ENCODE data around the gene MRPL55. TPM values are rescaled to one million over a fixed set of nuclear protein-coding genes. Genes with fewer than 3 reads are reported as not detected.

Gene MRPL55
- 92.9 and 97.9 TPM in 2 replicates for total RNA-seq (2016; rRNA removed; fragmentation: Illumina TruSeq; extraction: Trizol)
- 49.0 and 60.3 TPM in 2 replicates for total RNA-seq (2016; cell fraction: cytosol; rRNA removed; fragmentation: Illumina TruSeq; extraction: Trizol; ENCODE audit: low read depth)
- 86.6 and 104 TPM in 2 replicates for total RNA-seq (2016; cell fraction: insoluble cytoplasmic fraction; rRNA removed; fragmentation: Illumina TruSeq; extraction: Trizol)
- 54.0 and 72.4 TPM in 2 replicates for total RNA-seq (2016; cell fraction: membrane; rRNA removed; fragmentation: Illumina TruSeq; extraction: Trizol)
- total RNA-seq (2016; cell fraction: nucleus; rRNA removed; fragmentation: Illumina TruSeq; extraction: Trizol), result 52.4 and 56.0 TPM in 2 replicates
- 58.6 and 74.8 TPM in 2 replicates for polyA plus RNA-seq (2011; rRNA removed)
- 43.3 and 107 TPM in 2 replicates for polyA plus RNA-seq (2011; cell fraction: cytosol; rRNA removed)
- polyA plus RNA-seq (2011; cell fraction: nucleus; rRNA removed), result 195 and 229 TPM in 2 replicates
- 31.6 and 40.6 TPM in 2 replicates for polyA plus RNA-seq (2012)
- polyA plus RNA-seq (2016; cell fraction: cytosol; fragmentation: Illumina TruSeq; extraction: Trizol; ENCODE audit: low read depth), result 37.6 and 50.2 TPM in 2 replicates
- polyA plus RNA-seq (2016; cell fraction: insoluble cytoplasmic fraction; fragmentation: Illumina TruSeq; extraction: Trizol; ENCODE audit: low read depth), result 96.5 and 99.2 TPM in 2 replicates
- 41.3 and 57.8 TPM in 2 replicates for polyA plus RNA-seq (2016; cell fraction: membrane; fragmentation: Illumina TruSeq; extraction: Trizol; ENCODE audit: low read depth)
- polyA plus RNA-seq (2016; cell fraction: nucleus; fragmentation: Illumina TruSeq; extraction: Trizol; ENCODE audit: insufficient read depth, low read depth), result 81.1 and 106 TPM in 2 replicates
- polyA minus RNA-seq (2011; rRNA and poly(A)+ RNA removed; ENCODE audit: low replicate concordance), result 52.6 and 85.2 TPM in 2 replicates
- polyA minus RNA-seq (2011; cell fraction: cytosol; rRNA and poly(A)+ RNA removed), result 25.1 and 31.5 TPM in 2 replicates
- polyA minus RNA-seq (2011; cell fraction: nucleus; rRNA and poly(A)+ RNA removed), result 29.2 and 32.2 TPM in 2 replicates
- Bru-seq, nascent RNA, result percentile 72 among the genes with signal in this experiment
- percentile 77 among the genes with signal in this experiment for BruChase-seq, experiment 1, labeled RNA remaining after a 6-hour chase
- percentile 71 among the genes with signal in this experiment for BruChase-seq, experiment 2, labeled RNA remaining after a 2-hour chase
- long read RNA-seq, experiment 1, transcript MRPL55-204 (4 exons, 661 nt), result minor isoform, 16 of 91 reads
- long read RNA-seq, experiment 1, transcript MRPL55-203 (5 exons, 744 nt), result major isoform, 29 of 91 reads
- long read RNA-seq, experiment 1, transcript MRPL55-217 (4 exons, 565 nt), result minor isoform, 7 of 91 reads
- long read RNA-seq, experiment 1, partial matches to known transcripts, result 1 of 91 reads
- long read RNA-seq, experiment 1, other reads (novel, unspliced or antisense), result 27 of 91 reads
- long read RNA-seq, experiment 2, transcript MRPL55-204 (4 exons, 661 nt), result minor isoform, 15 of 86 reads
- long read RNA-seq, experiment 2, transcript MRPL55-203 (5 exons, 744 nt), result major isoform, 24 of 86 reads
- long read RNA-seq, experiment 2, transcript MRPL55-201 (5 exons, 632 nt), result minor isoform, 5 of 86 reads
- long read RNA-seq, experiment 2, partial matches to known transcripts, result 0 of 86 reads
- long read RNA-seq, experiment 2, other reads (novel, unspliced or antisense), result 32 of 86 reads

- in situ Hi-C loops (cut with HindIII; ENCODE audit: extremely low pct_ligation_motif_present, low pct_unique_long_range_greater_than_20kb), result no loop called here
- H3K27me3 ChIP-seq (ENCODE audit: control insufficient read depth in 1 of 2, insufficient read depth in 2 of 2, low read length in 2 of 2), result no peaks in the 10 kb centered on the region; a peak in 1 of 5 replicates
- POLR2A ChIA-PET, result interaction anchor here (0.7 to 2.1 kb wide), 11 partner anchors 8 to 1704 kb away, joined by 3 to 38 read pairs (median 4); partner anchors contain the start of genes ARF1 and IBA57
- H3K4me2 ChIP-seq (ENCODE audit: low read depth, low read length), result peak within 1 kb of the TSS; percentile 93
- FAIRE-seq (peak; percentile 79), DNase-seq (ENCODE audit: low spot score) (peak; percentile 92), ATAC-seq (peak; percentile 80)
- WGBS (ENCODE audit: low lambda C conversion rate), result 1% methylated on average over 57 of the region's 66 CpGs
- no peaks in the 10 kb centered on the region for H4K20me1 ChIP-seq (ENCODE audit: insufficient read depth, low read length)
- H3K9ac ChIP-seq (ENCODE audit: insufficient read depth, low read depth, low read length), result peak within 1 kb of the TSS; percentile 97
- peaks cover 2 to 7% of the 10 kb centered on the region in 2 experiments; a peak in 2 of 5 replicates for H3K36me3 ChIP-seq (replicated peaks in 1 of 2; ENCODE audit: control insufficient read depth in 1 of 2, insufficient read depth in 2 of 2, low read length in 2 of 2)
- H3K4me1 ChIP-seq (ENCODE audit: insufficient read depth, low read length), result peaks cover 34% of the 10 kb centered on the region
- intact Hi-C loops (cut with micrococcal nuclease; ENCODE audit: unreplicated experiment), result no loop called here
- H3K79me2 ChIP-seq (ENCODE audit: insufficient read depth, low read length), result peaks cover 18% of the 10 kb centered on the region
- no TSS peak for BruUV-seq (replicated peaks)
- no peak within 1 kb of the TSS for H2AFZ ChIP-seq (ENCODE audit: low read length)
- CTCF ChIA-PET (ENCODE audit: low intra/inter-chr PET ratio, low total read pairs), result no interaction called here
- peak within 1 kb of the TSS; percentile 90 to 99 (median 97) for H3K4me3 ChIP-seq (replicated peaks in 1 of 3; ENCODE audit: insufficient read depth in 1 of 3, low read depth in 2 of 3, low read length in 3 of 3)
- H3K27ac ChIP-seq (ENCODE audit: extremely low read length, insufficient read depth, low read length), result peak within 1 kb of the TSS; percentile 90
- no peaks in the 10 kb centered on the region for H3K9me3 ChIP-seq (ENCODE audit: low read length)
- no peak for TF ChIP-seq ZNF296 (CRISPR knock-in tag; conservative IDR thresholded peaks at IDR 0.05)
- no peak; the same call in 1 of the 2 replicates for TF ChIP-seq ZFP36L2 (CRISPR knock-in tag; IDR thresholded peaks at IDR 0.05)
- no peak for TF ChIP-seq ZNF549 (CRISPR knock-in tag; IDR thresholded peaks at IDR 0.05)
- 0 out of 2 replicates have a peak, but pooled peaks have one; percentile 82 for TF ChIP-seq ZNF280D (CRISPR knock-in tag; IDR thresholded peaks at IDR 0.05)
- TF ChIP-seq RARG (CRISPR knock-in tag; IDR thresholded peaks at IDR 0.05; ENCODE audit: low read depth), result no peak
- peak; percentile 76; the same call in 1 of the 2 replicates for TF ChIP-seq ZNF501 (CRISPR knock-in tag; IDR thresholded peaks at IDR 0.05)
- TF ChIP-seq ATF2 (CRISPR knock-in tag; IDR thresholded peaks at IDR 0.05), result peak; percentile 95
- 0 out of 2 replicates have a peak, but pooled peaks have one; percentile 71 for TF ChIP-seq GLI4 (CRISPR knock-in tag; IDR thresholded peaks at IDR 0.05; ENCODE audit: borderline replicate concordance)
- peak; percentile 78 for TF ChIP-seq ZNF225 (CRISPR knock-in tag; IDR thresholded peaks at IDR 0.05)
- no peak; the same call in 1 of the 2 replicates for TF ChIP-seq ZNF317 (CRISPR knock-in tag; IDR thresholded peaks at IDR 0.05)
Measured at GRCh38 chr1:228109073-228109961, at the start of gene MRPL55. Gene MRPL55, minus strand, starts transcription at chr1:228109299. Its CDS starts 1,039 bp downstream, at chr1:228108260.

Data from HepG2 (cell line).